GM12878 (cell line): ENCODE measurements around the gene ZC3H7B. TPM values are rescaled to one million over a fixed set of nuclear protein-coding genes. Genes with fewer than 3 reads are reported as not detected.

Experiments used
- ATAC-seq: fragments of 200-7000 bp; cut with Tn5 transposase; 3 replicates; pipeline ENCODE4 v1.9.1; 2020; ENCODE audit warnings: mild to moderate bottlenecking, moderate library complexity
- BruUV-seq: library from RNA; stranded (reverse); fragments of 400-500 nt; replicated peaks from 2 replicates; lab custom pipeline; 2021; lab: Mats Ljungman, UMichigan
- CTCF ChIA-PET: fragments of 300-600 bp; sonication (Branson Sonifier 250); formaldehyde crosslinking; extraction: SDS; loops from one replicate; lab custom pipeline; 2021; ENCODE audit warnings: inconsistent platforms; lab: Yijun Ruan, JAX
- POLR2A ChIA-PET: fragments of 350-600 bp; formaldehyde crosslinking; extraction: SDS; loops from one replicate; lab custom pipeline; 2021; ENCODE audit warnings: inconsistent platforms; lab: Charles Lee
- RAD21 ChIA-PET: fragments of 300-600 bp; sonication (Branson Sonifier 250); formaldehyde crosslinking; loops from one replicate; lab custom pipeline; 2023; ENCODE audit warnings: antibody characterized with exemption; ENCODE audit not compliant: unreplicated experiment; lab: Charles Lee
- SMC1A ChIA-PET: fragments of 300-600 bp; sonication (Branson Sonifier 250); formaldehyde crosslinking; loops from one replicate; lab custom pipeline; 2023; ENCODE audit not compliant: unreplicated experiment, uncharacterized antibody; lab: Charles Lee
- DNase-seq: peaks from one replicate; pipeline ENCODE4 v3.0.0-alpha.2; 2011; ENCODE audit warnings: low read depth, low spot score
- FAIRE-seq: peaks from 3 replicates; lab custom pipeline; 2011; peaks lifted over from hg19 to GRCh38; lab: Jason Lieb, UNC
- H2AFZ ChIP-seq: 2 replicates; pipeline ENCODE4 v1.6.0; 2011; ENCODE audit warnings: low read depth, low read length, control low read depth; ENCODE audit not compliant: control insufficient read depth
- H3K27ac ChIP-seq: 2 replicates; pipeline ENCODE4 v1.5.1; 2011; ENCODE audit warnings: control low read depth; ENCODE audit not compliant: control insufficient read depth, insufficient read depth
- H3K27me3 ChIP-seq, 2 experiments: replicated peaks in 1 of 2; 2 replicates each; pipeline versions ENCODE4 v1.6.0 to v1.6.1; 2011; ENCODE audit warnings: low read length in 1 of 2; ENCODE audit not compliant: control insufficient read depth in 2 of 2, insufficient read depth in 2 of 2
- H3K36me3 ChIP-seq, 2 experiments: 2 replicates each; pipeline ENCODE4 v1.5.1; 2011; ENCODE audit warnings: low read length in 1 of 2; ENCODE audit not compliant: control insufficient read depth in 2 of 2, insufficient read depth in 2 of 2
- H3K4me1 ChIP-seq: 2 replicates; pipeline ENCODE4 v1.6.1; 2011; ENCODE audit warnings: mild to moderate bottlenecking, low read length, moderate library complexity, mixed read lengths; ENCODE audit not compliant: control insufficient read depth, insufficient read depth
- H3K4me2 ChIP-seq: 2 replicates; pipeline ENCODE4 v1.6.0; 2011; ENCODE audit warnings: control low read depth; ENCODE audit not compliant: control insufficient read depth, insufficient read depth
- H3K4me3 ChIP-seq: fragments of 200-600 bp; sonication (generic); 2 replicates; pipeline ENCODE4 v1.5.1; 2016
- H3K79me2 ChIP-seq: 2 replicates; pipeline ENCODE4 v1.6.0; 2011; ENCODE audit warnings: low read length; ENCODE audit not compliant: control insufficient read depth, insufficient read depth
- H3K9ac ChIP-seq: 2 replicates; pipeline ENCODE4 v1.8.0; 2011; ENCODE audit warnings: low read length, control low read depth, mixed read lengths; ENCODE audit not compliant: control insufficient read depth, insufficient read depth
- H3K9me3 ChIP-seq: replicated peaks from 3 replicates; pipeline ENCODE4 v1.5.1; 2011; ENCODE audit warnings: mild to moderate bottlenecking, low read length; ENCODE audit not compliant: control insufficient read depth, insufficient read depth
- H4K20me1 ChIP-seq: 2 replicates; pipeline ENCODE4 v1.6.0; 2011; ENCODE audit not compliant: control insufficient read depth, insufficient read depth
- CEBPB ChIP-seq, 2 experiments: fragments of 150-350 bp in 1 of 2; IDR thresholded peaks; 2 replicates each; pipeline ENCODE4 v1.6.1; 2012 to 2014; ENCODE audit warnings: low read depth in 2 of 2, low read length in 2 of 2, borderline replicate concordance in 1 of 2, inconsistent platforms in 1 of 2
- ESRRA ChIP-seq: IDR thresholded peaks from 2 replicates; pipeline ENCODE4 v1.6.1; 2012; ENCODE audit warnings: mild to moderate bottlenecking, low read length, improper control_type of control experiment
- MEF2A ChIP-seq: IDR thresholded peaks from 2 replicates; pipeline ENCODE4 v1.6.1; 2011; ENCODE audit warnings: low read depth, mild to moderate bottlenecking, low read length, moderate library complexity; ENCODE audit not compliant: insufficient read depth
- PML ChIP-seq: IDR thresholded peaks from 2 replicates; pipeline ENCODE4 v1.6.1; 2012; ENCODE audit warnings: low read length, inconsistent platforms
- RAD51 ChIP-seq: fragments of 450-650 bp; IDR thresholded peaks from 2 replicates; pipeline ENCODE4 v1.6.1; 2016; ENCODE audit warnings: moderate library complexity, mild to moderate bottlenecking, inconsistent platforms
- SMAD5 ChIP-seq: IDR thresholded peaks from 2 replicates; pipeline ENCODE4 v1.6.1; 2016; ENCODE audit warnings: antibody characterized with exemption, low read depth
- SMC3 ChIP-seq: IDR thresholded peaks from 2 replicates; pipeline ENCODE4 v1.6.1; 2011; ENCODE audit warnings: low read length, improper control_type of control experiment, borderline replicate concordance
- SRF ChIP-seq, 2 experiments: IDR thresholded peaks; 2 replicates each; pipeline ENCODE4 v1.6.1; 2011; ENCODE audit warnings: low read depth in 2 of 2, low read length in 2 of 2, mild to moderate bottlenecking in 1 of 2, moderate library complexity in 1 of 2
- TCF12 ChIP-seq: IDR thresholded peaks from 2 replicates; pipeline ENCODE4 v1.6.1; 2011; ENCODE audit warnings: low read depth, mild to moderate bottlenecking, low read length
- ZNF217 ChIP-seq: fragments of 450-650 bp; IDR thresholded peaks from 2 replicates; pipeline ENCODE4 v1.6.1; 2017; ENCODE audit warnings: antibody characterized with exemption, mild to moderate bottlenecking
- ZSCAN29 ChIP-seq: fragments of 450-650 bp; IDR thresholded peaks from 2 replicates; pipeline ENCODE4 v1.6.1; 2017; ENCODE audit warnings: mild to moderate bottlenecking, moderate library complexity
- in situ Hi-C: fragments of 300-500 bp; cut with MboI; formaldehyde crosslinking; loops from 9 replicates; pipeline ENCODE4 v1.14.3; 2018; ENCODE audit warnings: mixed read lengths
- intact Hi-C: fragments of 100-400 bp; cut with micrococcal nuclease; formaldehyde crosslinking; loops from one replicate; pipeline ENCODE4 v1.14.2; 2022; ENCODE audit not compliant: unreplicated experiment
- polyA plus RNA-seq, 11 experiments: library from polyadenylated mRNA; depleted of rRNA in 4 of 11; unstranded in 6 of 11; stranded (reverse) in 5 of 11; fragments of >200 nt; fragmentation: Nextera tagmentation in 4 of 11; fragmentation: Illumina TruSeq in 1 of 11; extraction: Ambion mirVana in 4 of 11; extraction: Trizol in 1 of 11; gene quantifications; 1 replicate in 1 of 11; 2 replicates in 10 of 11; pipeline versions ENCODE4 v1.2.1 to v1.2.3, GENCODE V29; 2011 to 2016; ENCODE audit warnings: inconsistent platforms in 2 of 11, missing spikeins in 2 of 11, low read depth in 1 of 11
- total RNA-seq, 4 experiments: library from RNA; depleted of rRNA in 3 of 4; stranded (reverse); fragments of >200 nt in 3 of 4; fragmentation: Illumina TruSeq in 1 of 4; extraction: Trizol in 1 of 4; gene quantifications; 2 replicates each; pipeline versions ENCODE4 v1.2.1 to v1.2.3, GENCODE V29; 2013 to 2021
- TF ChIP-seq, protein P1 (sequence below): fragments of 450-650 bp; formaldehyde crosslinking; IDR thresholded peaks from 2 replicates; pipeline ENCODE4 v1.4.0; 2020; ENCODE audit warnings: mild to moderate bottlenecking, moderate library complexity

Gene ZC3H7B
- total and polyA plus RNA-seq, 10 of the 15 experiments (the other 5 are each of a cell fraction or from before 2014, with no cell fraction given) = 0.26 to 52.3 (median 22.4) TPM

DNA sequence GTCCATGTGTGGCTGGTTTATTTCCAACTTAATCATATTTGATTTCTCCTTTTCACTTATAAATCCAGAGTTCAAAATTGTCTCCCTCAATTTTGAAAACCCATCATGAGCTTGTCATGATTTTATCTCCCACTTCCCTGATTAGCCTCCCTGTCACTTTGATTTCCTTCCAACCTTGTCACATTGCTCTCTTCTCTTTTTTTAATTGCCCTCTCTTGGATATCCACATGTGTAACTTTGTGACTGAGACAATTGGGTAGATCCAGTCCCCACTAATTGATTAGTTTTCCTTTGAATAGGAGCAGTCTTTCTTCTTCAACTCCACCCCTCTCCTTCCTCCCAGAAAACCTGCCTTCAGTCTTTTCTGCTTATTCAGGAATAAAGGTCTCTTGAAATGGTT, 82.8 kb downstream of the ZC3H7B start:
- Histone ChIP-seq H3K27ac (no peak overlapping the region), H3K4me2 (no peak overlapping the region), H3K79me2 (no peaks in the 10 kb centered on the region), H2AFZ (no peak overlapping the region), H3K36me3 (no peaks in the 10 kb centered on the region), H3K9me3 (no peaks in the 10 kb centered on the region), H3K9ac (no peak overlapping the region), H3K27me3 (no peaks in the 10 kb centered on the region), H3K4me3 (no peak overlapping the region), H3K4me1 (peaks cover 7% of the 10 kb centered on the region), H4K20me1 (no peaks in the 10 kb centered on the region)
- in situ Hi-C loops (no loop called here), intact Hi-C loops (no loop called here)
- ChIA-PET RAD21 (no interaction called here), CTCF (no interaction called here), POLR2A (interaction anchor here (0.6 kb wide), 1 partner anchor 9 kb away, joined by 4 read pairs; no protein-coding TSS in a partner anchor), SMC1A (no interaction called here)
- FAIRE-seq (no peak), ATAC-seq (no peak), DNase-seq (no peak)
- TSS peak; percentile 67 for BruUV-seq
- no peak for TF ChIP-seq CEBPB (IDR thresholded peaks at IDR 0.05; ENCODE audit: borderline replicate concordance in 1 of 2, low read depth in 2 of 2, low read length in 2 of 2)
- TF ChIP-seq PML = no peak
- TF ChIP-seq MEF2A = no peak
- no peak for TF ChIP-seq SMC3
- no peak for TF ChIP-seq ESRRA
- no peak for TF ChIP-seq RAD51
- TF ChIP-seq ZSCAN29 = no peak
- no peak for TF ChIP-seq SRF (IDR thresholded peaks at IDR 0.05; ENCODE audit: low read depth in 2 of 2, low read length in 2 of 2)
- TF ChIP-seq, protein P1, sequence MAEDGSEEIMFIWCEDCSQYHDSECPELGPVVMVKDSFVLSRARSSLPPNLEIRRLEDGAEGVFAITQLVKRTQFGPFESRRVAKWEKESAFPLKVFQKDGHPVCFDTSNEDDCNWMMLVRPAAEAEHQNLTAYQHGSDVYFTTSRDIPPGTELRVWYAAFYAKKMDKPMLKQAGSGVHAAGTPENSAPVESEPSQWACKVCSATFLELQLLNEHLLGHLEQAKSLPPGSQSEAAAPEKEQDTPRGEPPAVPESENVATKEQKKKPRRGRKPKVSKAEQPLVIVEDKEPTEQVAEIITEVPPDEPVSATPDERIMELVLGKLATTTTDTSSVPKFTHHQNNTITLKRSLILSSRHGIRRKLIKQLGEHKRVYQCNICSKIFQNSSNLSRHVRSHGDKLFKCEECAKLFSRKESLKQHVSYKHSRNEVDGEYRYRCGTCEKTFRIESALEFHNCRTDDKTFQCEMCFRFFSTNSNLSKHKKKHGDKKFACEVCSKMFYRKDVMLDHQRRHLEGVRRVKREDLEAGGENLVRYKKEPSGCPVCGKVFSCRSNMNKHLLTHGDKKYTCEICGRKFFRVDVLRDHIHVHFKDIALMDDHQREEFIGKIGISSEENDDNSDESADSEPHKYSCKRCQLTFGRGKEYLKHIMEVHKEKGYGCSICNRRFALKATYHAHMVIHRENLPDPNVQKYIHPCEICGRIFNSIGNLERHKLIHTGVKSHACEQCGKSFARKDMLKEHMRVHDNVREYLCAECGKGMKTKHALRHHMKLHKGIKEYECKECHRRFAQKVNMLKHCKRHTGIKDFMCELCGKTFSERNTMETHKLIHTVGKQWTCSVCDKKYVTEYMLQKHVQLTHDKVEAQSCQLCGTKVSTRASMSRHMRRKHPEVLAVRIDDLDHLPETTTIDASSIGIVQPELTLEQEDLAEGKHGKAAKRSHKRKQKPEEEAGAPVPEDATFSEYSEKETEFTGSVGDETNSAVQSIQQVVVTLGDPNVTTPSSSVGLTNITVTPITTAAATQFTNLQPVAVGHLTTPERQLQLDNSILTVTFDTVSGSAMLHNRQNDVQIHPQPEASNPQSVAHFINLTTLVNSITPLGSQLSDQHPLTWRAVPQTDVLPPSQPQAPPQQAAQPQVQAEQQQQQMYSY = no peak
- no peak for TF ChIP-seq SMAD5
- TF ChIP-seq TCF12 = no peak
- no peak for TF ChIP-seq ZNF217
